GM21515 (cell line): ENCODE measurements around the gene RNASE11.
"Not testable (repeated sequence)": the region's sequence is repeated elsewhere in the genome, so short reads cannot be mapped to it uniquely, and the experiment has no call there.

ENCODE experiments used
- ATAC-seq: cut with Tn5 transposase; IDR thresholded peaks from one replicate; pipeline ENCODE4 v1.9.1; 2021; ENCODE audit not compliant: unreplicated experiment

RNASE11 gene

DNA sequence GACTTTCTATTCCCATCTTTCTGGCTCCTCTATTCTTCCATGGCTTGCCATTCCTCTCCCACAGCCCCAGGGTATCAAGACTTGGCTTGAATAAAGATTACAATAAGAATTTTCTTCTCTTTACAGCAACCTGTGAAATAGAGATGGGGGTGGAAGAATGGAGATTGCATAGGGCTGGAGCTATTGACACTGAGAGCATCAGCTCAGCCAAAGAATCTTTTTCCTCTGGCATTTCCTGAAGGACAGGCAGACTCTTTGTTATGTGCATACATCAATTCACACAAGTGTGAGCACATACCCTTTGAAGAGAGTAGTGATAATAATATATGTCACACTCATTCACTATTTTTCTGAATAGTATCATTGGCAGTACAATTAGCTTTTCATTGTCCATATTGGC lies 4.7 kb downstream of the RNASE11 start:
- ATAC-seq = no peak

DNA sequence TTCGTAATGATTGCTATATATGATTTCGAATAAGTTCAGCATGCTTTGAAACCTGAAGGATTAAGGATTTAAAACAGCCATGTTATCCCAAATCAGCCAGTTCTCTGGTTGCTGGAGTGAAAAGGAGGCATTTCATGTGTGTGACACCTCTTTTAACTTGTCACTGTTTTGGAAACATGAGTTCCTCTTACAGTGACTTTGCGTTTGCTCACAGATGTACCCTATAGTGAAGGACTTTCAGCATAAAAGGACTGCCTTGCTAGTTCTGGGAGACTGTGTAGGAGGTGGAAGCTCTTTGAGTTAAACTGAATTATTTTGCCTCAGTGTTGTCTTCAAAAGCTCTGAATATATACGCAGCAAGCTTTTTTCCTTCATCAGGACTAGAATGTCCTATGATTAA lies 7.6 kb downstream of the RNASE11 start:
- no peak for ATAC-seq

DNA sequence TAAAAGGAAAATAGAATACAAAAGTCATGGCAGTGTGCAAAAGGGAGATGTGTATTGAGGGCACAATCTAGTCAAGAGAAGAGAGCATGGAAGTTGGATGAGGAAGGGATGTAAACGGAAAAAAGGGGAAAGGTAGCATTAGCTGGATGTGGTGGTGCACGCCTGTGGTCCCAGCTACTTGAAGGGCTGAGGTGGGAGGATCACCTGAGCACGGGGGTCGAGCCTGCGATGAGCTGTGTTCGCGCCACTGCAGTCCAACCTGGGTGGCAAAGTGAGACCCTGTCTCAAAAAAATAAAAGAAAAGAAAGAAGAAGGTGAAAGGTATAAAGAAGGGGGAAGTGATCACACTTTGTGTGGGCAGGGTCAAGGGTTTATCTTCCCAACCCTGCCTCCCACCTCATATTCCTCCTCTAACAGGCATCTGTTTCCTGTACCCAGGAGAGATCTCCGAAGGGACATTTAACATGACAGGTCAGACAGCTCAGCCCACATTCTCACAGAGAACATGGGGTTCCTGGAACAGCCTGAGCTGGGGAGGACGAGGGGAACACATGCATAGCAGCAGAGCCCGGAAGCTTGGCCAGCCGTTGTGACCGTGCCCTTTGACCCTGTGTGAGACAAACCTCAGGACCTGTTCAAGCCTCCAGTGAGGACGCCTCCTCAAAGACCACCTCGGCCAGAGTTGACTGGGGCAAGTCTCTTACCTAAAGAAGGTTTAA lies 8.9 kb downstream of the RNASE11 start:
- ATAC-seq = no peak

DNA sequence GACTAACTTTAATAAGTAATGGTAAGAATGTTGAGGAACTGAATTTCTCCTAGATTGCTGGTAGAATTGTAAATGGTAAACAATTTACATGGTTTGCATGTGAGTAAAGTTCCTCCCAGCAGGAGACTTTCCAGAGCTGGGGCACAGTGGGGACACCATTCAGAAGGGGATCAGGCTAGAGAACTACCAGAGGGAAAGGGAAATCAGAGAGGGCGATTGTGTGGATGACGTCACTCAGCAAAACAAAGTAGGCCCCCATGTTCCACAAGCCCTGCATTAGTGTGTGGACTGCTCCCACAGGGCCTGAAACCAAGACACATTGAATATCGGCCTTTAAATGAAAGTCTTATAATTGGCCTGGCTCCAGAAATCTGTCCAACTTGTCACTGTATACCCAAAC lies 9.5 kb downstream of the RNASE11 start:
- ATAC-seq = no peak

DNA sequence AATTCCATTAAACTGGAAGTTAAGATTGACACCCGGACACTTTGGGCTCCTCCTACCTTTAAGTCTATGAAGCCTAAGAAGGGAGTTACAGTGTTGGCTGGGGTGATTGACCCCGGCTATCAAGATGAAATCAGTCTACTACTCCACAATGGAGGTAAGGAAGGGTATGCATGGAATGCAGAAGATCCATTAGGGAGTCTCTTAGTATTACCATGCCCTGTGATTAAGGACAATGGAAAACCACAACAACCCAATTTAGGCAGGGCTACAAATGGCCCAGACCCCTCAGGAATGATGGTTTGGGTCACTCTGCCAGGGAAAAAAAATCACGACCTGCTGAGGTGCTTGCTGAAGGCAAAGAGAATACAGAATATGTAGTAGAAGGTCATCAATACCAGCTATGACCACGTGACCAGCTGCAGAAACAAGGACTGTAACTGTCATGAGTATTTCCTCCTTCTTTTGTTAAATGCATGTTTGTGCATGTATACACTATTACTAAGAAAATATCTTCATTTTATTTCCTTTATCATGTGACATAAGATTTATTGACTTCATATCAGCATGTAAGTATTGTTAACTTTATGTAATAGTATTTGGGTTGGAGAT lies 15.3 kb downstream of the RNASE11 start:
- not testable (repeated sequence) for ATAC-seq

DNA sequence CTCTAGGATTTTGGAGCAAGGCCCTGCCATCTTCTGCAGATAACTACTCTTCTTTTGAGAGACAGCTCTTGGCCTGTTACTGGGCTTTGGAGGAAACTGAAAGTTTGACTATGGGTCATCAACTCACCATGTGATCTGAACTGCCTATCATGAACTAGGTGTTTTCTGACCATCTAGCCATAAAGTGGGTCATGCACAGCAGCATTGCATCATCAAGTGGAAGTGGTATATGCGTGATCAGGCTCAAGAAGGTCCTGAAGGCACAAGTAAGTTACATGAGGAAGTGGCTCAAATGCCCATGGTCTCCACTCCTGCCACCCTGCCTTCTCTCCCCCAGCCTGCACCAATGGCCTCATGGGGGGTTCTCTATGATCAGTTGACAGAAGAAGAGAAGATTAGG lies 17.1 kb downstream of the RNASE11 start:
- ATAC-seq = not testable (repeated sequence)

DNA sequence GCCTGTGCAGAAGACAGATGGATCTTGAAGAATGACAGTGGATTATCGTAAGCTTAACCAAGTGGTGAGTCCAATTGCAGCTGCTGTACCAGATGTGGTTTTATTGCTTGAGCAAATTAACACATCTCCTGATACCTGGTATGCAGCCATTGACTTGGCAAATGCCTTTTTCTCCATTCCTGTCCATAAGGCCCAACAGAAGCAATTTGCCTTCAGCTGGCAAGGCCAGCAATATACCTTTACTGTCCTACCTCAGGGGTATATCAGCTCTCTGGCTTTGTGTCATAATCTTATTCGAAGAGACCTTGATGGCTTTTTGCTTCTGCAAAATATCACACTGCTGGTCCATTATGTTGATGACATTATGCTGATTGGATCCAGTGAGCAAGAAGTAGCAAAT lies 17.9 kb downstream of the RNASE11 start:
- ATAC-seq = not testable (repeated sequence)

DNA sequence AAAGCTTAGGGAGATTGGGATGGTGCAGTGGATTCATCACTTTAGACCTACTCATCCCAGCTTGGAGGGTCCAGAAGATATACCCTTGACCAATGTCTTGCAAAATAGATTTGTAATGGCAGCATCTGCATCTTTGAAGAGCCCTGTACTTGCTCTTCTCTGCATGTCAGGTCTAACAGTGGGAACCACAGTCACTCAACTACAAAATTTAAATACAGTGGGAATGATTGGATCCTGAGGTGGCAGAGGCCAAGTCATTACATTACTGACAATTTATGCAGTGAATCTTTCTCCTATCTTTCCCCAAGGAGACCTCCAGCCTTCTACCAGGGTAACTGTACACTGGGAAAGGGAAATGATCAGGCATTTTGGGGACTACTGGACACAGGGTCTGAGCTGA lies 18.7 kb downstream of the RNASE11 start:
- no peak for ATAC-seq

DNA sequence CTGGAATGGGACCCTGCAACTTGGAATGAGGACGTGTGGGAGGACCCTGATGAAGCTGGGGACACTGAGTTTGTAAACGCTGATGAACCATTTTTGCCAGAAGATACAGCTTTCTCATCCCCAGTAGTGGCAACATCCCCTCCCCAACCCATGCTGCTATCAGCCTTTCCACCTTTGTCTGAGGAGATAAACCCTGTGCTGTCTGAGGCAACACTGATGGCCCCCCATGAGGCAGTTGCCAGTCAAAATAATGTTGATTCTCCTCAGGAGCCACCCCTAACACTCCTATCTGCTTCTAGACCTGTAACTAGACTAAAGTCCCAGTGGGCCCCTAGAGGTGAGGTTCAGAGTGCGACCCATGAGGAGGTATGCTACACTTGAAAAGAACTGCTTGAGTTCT lies 19.4 kb downstream of the RNASE11 start:
- no peak for ATAC-seq

DNA sequence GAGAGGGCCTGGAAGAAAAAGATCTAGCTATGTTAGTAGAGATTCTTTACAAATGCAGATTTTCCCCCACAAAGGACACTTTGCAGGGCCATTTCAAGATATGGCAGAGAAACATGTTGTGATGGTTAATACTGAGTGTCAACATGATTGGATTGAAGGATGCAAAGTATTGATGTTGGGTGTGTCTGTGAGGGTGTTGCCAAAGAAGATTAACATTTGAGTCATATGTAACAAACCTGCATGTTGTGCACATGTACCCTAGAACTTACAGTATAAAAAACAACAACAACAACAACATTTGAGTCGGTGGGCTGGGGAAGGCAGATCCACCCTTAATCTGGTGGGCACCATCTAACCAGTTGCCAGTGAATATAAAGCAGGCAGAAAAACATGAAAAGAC lies 20.6 kb downstream of the RNASE11 start:
- ATAC-seq = not testable (repeated sequence)

DNA sequence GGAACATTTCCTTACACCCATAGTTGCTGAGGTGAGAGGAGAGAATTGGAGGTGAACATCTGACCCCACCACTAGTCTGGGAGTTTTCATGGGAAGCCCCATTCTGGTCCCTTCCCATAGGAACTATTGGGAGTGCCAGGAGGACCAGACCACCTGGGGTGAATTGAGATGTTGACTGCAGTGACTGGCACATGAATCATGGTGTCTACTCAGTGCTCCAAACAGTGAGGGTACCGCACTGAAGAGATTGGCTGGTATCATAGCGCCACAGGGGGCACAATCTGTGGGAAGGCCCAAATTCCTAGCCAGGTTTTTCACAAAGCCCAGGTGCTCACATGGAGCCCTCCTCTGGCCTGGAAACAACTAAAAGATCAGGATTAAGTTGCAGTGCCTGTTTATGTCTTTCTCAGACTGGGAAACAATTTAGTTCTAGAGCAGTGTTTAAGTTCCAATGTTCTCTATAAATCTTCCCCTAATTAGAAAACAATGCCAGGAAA lies 23.3 kb downstream of the RNASE11 start:
- ATAC-seq = no peak

DNA sequence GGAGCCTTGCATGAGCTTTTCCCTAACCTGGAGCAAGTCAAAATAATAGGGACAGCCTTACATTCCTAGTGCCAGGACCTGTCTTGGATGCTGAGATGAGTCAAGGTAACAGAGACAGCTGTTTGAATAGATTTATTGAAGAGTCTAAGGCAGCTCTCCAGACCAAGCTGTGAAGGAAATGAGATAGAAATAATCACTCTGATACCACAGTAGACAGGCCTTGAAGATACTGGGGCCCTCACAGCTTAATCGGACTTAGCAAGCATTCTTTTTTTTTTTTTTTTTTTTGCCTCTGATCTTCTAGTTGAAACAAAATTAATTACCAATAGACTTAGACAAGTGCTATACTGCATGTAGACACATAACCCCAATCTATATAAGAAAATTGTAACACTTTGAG lies 23.8 kb downstream of the RNASE11 start:
- ATAC-seq = no peak

DNA sequence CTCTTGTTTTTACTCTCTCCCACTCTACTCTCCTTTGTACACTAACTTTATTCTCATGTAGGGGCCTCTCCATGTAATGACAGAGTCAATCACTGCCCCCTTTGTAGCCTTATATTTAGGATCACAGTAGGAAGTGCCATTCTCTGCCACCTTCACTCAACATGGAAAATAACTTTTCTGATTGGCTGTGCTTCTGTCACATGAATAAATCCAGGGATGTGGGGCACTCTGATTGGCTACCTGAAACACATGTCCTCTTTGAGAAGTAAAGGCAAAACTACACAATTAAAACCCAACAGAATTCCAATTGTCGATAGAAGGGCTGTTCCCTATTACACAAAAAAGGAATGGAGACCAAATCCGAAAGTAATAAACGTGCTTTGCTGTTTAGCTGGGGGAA lies 26.8 kb downstream of the RNASE11 start, which contains the start of gene RNASE9:
Gene RNASE9 (minus strand): TSS at position 87 of the 400 bp plus-strand sequence.
- ATAC-seq = no peak

DNA sequence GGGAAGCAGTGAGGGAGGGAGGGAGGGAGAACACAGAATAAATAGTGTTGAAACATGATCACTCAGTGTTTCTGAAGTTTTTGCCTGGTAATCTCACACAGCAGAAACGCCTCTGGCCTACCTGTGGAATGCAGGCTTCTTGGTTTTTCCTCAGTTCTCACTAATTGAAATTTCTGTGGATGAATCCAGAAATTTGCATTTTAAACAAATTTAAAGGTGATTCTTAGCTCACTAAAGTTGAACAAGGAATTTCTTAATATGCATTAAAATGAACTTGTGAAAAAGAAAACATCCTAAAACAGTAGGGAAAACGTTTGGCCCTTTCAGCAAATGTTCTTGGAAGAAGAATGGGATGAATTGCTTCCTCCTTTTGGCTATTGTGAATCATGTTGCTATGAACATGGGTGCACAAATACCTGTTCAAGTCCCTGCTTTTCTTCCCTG lies 28.3 kb downstream of the RNASE11 start:
- no peak for ATAC-seq

DNA sequence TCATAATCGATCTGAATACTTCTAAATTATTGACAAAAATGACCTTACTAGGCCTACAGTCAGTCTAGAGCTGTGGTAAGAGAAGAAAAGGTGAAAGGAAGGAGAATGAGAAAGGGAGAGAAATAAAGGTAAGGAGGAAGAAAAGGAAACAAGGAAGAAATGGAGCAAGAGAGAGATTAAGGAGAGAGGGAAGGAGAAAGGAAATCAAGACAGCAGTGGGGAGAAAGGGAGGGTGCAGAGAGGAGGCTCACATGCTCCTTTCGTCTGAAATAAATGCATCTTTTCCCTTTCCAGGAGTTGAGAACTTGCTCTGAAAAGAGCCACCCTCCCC lies 30.6 kb downstream of the RNASE11 start:
- ATAC-seq = no peak

DNA sequence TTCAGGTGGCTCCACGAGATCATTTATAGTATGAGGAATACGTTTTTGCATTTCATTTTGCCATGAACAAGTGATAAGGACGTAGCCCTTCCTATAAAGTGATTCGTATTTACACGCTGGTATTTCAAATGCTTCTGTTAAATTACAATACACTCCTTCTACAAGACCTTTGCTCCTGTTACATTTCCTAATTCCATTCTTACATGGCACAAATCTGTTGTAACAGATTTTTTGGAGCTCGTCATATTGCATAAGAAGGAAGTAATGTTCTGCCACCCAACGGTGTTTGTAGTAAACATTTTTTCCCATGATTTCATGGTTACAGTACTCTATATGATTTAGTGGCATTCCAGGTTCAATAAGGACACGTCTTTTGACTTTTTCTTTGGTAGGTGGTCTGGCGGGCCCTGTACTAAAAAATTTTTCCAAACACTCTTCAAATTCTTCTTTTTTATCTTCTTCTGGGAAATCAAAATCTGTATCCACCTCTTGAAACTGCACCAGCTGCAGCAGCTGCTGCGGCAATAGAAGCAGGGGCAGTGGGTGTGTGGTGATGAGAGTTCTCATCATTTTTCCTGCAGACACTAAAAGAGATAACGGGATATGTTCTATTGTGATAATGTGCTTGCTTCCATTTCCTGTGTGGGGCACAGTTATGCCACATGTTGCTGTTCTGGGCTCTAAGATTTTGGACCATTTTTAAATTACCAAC lies 31.1 kb downstream of the RNASE11 start:
- no peak for ATAC-seq

DNA sequence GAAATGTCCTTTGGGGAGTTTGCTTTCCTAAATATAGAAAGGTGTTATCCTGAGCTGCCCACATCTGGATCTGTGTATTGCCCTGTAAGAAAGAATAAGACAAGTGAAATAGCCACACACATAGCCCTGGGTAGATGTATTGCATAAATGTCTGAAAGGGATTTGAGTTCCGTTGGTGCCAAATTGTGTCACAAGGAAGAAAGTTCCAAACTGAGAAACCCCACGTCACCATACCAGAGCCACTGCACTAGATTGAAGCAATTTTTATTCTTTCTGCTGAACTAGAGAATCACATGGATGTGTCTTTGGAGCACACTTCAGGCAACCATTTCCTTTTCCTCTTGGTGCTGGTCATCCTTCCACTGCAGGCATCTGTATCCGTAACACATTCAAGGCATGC lies 32.0 kb downstream of the RNASE11 start:
- ATAC-seq = no peak

DNA sequence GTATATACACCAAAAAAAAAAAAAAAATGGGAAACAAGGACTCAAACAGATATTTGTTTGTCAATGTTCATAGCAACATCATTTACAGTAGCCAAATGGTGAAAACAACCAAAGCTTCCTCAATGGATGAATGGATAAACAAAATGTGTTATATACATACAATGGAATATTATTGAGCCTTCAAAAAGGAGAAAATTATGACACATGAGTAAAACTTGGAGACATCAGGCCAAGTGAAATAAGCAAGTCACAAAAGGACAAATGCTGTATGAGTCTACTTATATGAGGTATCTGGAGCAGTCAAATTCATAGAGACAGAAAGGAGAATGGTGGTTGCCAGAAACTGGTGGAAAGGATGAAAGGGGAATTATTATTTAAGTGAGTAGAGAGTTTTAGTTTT lies 34.8 kb downstream of the RNASE11 start:
- no peak for ATAC-seq

DNA sequence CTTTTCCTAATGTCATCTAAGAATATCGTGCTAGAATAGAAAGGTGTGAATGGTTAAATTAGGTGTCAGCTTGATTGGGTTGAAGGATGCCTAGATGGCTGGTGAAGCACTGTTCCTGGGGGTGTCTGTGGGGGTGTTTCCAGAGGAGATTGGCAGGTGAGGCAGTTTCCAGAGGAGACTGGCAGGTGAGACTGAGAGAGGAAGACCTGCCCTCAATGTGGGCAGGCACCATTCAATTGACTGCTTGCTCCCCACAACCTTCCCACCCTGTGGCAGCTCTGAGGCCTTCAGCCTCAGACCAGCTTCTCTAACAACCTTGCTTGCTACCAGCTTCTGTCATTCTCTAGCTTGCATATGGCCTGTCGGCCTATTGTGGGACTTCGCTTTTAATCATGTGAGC lies 36.2 kb downstream of the RNASE11 start:
- ATAC-seq = no peak

DNA sequence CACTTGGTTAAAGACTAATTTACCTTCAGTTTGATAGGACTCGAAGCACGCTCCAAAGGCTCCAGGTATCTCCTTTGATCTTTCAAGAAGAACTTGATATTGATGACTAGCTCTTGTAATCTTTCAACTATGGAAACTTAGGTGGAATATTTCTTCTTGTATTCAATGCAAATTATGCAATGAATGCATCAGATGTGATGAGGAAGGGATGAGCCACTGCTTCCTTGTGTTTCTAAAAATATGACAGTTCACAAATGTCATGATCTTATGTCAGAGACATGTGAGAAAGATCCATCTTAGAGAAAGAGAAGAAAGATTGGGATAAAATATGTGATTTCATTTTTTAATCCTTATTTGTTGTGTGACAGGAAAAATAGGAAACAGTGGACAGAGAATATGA lies 36.9 kb downstream of the RNASE11 start:
- ATAC-seq = no peak

DNA sequence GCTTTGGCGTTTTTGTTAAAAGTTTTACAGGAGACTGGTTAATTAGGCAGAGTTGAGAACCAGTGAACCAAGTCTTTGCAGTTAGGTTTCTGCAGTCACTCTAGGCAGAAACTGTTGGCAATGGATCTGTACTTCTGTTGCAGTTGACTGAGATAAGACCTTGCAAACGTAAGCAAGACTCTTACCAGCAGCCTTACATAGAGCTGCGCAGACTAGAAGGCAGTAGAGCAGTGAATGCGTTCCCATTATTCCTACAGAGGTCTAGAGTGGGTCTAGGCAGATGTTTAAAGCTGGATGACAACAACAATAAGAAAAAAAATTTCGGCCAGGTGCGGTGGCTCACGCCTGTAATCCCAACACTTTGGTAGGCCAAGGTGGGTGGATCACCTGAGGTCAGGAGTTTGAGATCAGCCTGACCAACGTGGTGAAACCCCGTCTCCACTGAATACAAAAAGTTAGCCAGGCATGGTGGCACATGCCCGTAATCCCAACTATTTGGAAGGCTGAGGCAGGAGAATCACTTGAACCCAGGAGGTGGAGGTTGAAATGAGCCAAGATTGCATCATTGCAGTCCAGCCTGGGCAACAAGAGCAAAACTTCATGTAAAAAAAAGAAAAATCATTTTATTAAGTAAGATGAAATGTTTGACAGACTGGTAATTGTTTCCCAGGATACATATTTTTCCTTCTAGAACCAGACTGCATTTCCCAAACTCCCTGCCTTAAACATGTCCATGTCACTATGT lies 39.2 kb downstream of the RNASE11 start:
- ATAC-seq = no peak
